ENCODE data around the gene MRTFA. TPM values are rescaled to one million over a fixed set of nuclear protein-coding genes. Genes with fewer than 3 reads are reported as not detected.

Gene MRTFA
- total and polyA plus RNA-seq, 9 of the 15 experiments (the other 6 are each of a cell fraction or from before 2014, with no cell fraction given) = 0.84 to 21.1 (median 3.7) TPM

DNA sequence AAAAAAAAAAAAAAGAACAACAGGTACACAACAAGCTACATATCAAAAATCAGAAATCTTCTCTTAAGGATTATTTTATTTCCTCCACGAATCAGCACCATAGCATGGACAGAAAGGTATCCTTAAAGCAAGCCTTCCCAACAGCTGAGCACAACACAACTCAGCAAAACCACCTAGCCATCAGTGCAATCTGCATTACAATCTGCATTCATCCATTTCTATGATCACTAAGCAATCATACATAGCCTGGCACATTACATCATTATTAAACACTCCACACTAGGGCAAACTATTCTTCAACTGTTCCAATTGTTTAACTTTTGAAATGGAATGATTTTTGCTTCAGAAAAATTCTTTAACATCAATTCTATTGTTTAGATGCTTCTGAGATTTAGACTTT is 29.0 kb downstream of the MRTFA start:
- Histone ChIP-seq H3K27me3 (ENCODE audit: control insufficient read depth in 2 of 2, insufficient read depth in 2 of 2, low read length in 2 of 2) (no peaks in the 10 kb centered on the region), H3K4me3 (no peak overlapping the region), H3K4me2 (ENCODE audit: insufficient read depth, low read length) (no peak overlapping the region), H3K27ac (ENCODE audit: extremely low read depth, low read depth, low read length) (no peak overlapping the region), H2AFZ (ENCODE audit: low read depth, low read length) (no peak overlapping the region), H3K4me1 (replicated peaks in 1 of 2; ENCODE audit: control insufficient read depth in 2 of 2, insufficient read depth in 2 of 2, low read length in 2 of 2) (peaks cover 16 to 21% of the 10 kb centered on the region in 2 experiments), H3K9me1 (ENCODE audit: control insufficient read depth, insufficient read depth, low read length) (no peaks in the 10 kb centered on the region), H3K79me2 (ENCODE audit: control insufficient read depth, insufficient read depth, low read length) (peaks cover 47% of the 10 kb centered on the region), H3K9ac (ENCODE audit: insufficient read depth in 1 of 2, low read depth in 2 of 2, low read length in 2 of 2) (no peak overlapping the region), H3K36me3 (ENCODE audit: control insufficient read depth, insufficient read depth, low read length) (no peaks in the 10 kb centered on the region), H4K20me1 (replicated peaks; ENCODE audit: control insufficient read depth, insufficient read depth, low read length) (no peaks in the 10 kb centered on the region), H3K9me3 (replicated peaks; ENCODE audit: control insufficient read depth, insufficient read depth, low read depth, low read length) (no peaks in the 10 kb centered on the region)
- intact Hi-C loops (cut with micrococcal nuclease) = no loop called here
- ATAC-seq (no peak), FAIRE-seq (no peak), DNase-seq (ENCODE audit: extremely low read depth in 1 of 4, low spot score in 3 of 4) (no peak)
- ChIA-PET CTCF (ENCODE audit: low intra/inter-chr PET ratio) (no interaction called here), POLR2A (no interaction called here)
- BruUV-seq (replicated peaks) = no TSS peak
- 42% methylated on average over 1 of the region's 1 CpG for WGBS (ENCODE audit: insufficient coverage, low coverage, missing lambda C conversion rate)
- in situ Hi-C loops (cut with MboI) = no loop called here
- no peak for TF ChIP-seq ZZZ3 (IDR thresholded peaks at IDR 0.05)
- no peak for TF ChIP-seq FOXK2 (conservative IDR thresholded peaks at IDR 0.05 in 1 of 2, IDR thresholded peaks at IDR 0.05 in 1 of 2; ENCODE audit: low read depth in 2 of 2)
- TF ChIP-seq SMARCB1 (IDR thresholded peaks at IDR 0.05; ENCODE audit: insufficient read length, low read depth) = no peak
- TF ChIP-seq, protein P1, sequence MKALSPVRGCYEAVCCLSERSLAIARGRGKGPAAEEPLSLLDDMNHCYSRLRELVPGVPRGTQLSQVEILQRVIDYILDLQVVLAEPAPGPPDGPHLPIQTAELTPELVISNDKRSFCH (CRISPR knock-in tag; IDR thresholded peaks at IDR 0.05) = no peak
- TF ChIP-seq, protein P1 (tag; IDR thresholded peaks at IDR 0.05) = no peak
- TF ChIP-seq SREBF1 (IDR thresholded peaks at IDR 0.05; ENCODE audit: borderline replicate concordance, low read depth, low read length) = no peak

DNA sequence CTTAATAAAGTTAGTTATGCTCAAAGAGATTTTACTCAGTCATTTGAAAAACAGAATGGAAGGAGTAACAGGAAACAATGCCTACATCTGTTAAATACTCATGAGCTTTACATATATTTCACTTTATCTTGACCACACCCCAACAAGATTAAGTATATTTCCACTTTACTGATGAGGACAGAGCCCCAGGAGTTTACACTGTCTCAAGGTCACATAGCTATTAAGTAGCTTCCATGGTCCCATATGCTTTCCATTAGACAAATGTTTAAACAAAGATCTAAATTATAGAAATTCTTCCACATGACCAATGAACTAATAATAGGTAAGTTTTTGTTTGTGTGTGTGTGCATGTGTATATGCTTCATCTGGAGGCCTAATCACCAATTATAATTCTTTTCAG is 30.2 kb downstream of the MRTFA start:
- Histone ChIP-seq H3K4me1 (replicated peaks in 1 of 2; ENCODE audit: control insufficient read depth in 2 of 2, insufficient read depth in 2 of 2, low read length in 2 of 2) (peaks cover 11 to 15% of the 10 kb centered on the region in 2 experiments), H3K4me3 (no peak overlapping the region), H3K9ac (ENCODE audit: insufficient read depth in 1 of 2, low read depth in 2 of 2, low read length in 2 of 2) (no peak overlapping the region), H4K20me1 (replicated peaks; ENCODE audit: control insufficient read depth, insufficient read depth, low read length) (no peaks in the 10 kb centered on the region), H2AFZ (ENCODE audit: low read depth, low read length) (no peak overlapping the region), H3K27me3 (ENCODE audit: control insufficient read depth in 2 of 2, insufficient read depth in 2 of 2, low read length in 2 of 2) (no peaks in the 10 kb centered on the region), H3K27ac (ENCODE audit: extremely low read depth, low read depth, low read length) (no peak overlapping the region), H3K9me3 (replicated peaks; ENCODE audit: control insufficient read depth, insufficient read depth, low read depth, low read length) (no peaks in the 10 kb centered on the region), H3K9me1 (ENCODE audit: control insufficient read depth, insufficient read depth, low read length) (peaks cover 2% of the 10 kb centered on the region), H3K4me2 (ENCODE audit: insufficient read depth, low read length) (no peak overlapping the region), H3K36me3 (ENCODE audit: control insufficient read depth, insufficient read depth, low read length) (no peaks in the 10 kb centered on the region), H3K79me2 (ENCODE audit: control insufficient read depth, insufficient read depth, low read length) (peaks cover 38% of the 10 kb centered on the region)
- in situ Hi-C loops (cut with MboI) (no loop called here), intact Hi-C loops (cut with micrococcal nuclease) (no loop called here)
- DNase-seq (ENCODE audit: extremely low read depth in 1 of 4, low spot score in 3 of 4) (no peak), ATAC-seq (no peak), FAIRE-seq (no peak)
- no TSS peak for BruUV-seq (replicated peaks)
- POLR2A ChIA-PET = interaction anchor here (0.6 to 0.9 kb wide), 3 partner anchors 26 to 430 kb away, joined by 3 read pairs; no protein-coding TSS in a partner anchor
- no peak for TF ChIP-seq FOXA3 (CRISPR knock-in tag; conservative IDR thresholded peaks at IDR 0.05 in 1 of 2, IDR thresholded peaks at IDR 0.05 in 1 of 2)
- no peak for TF ChIP-seq GABPA (tag; conservative IDR thresholded peaks at IDR 0.05; ENCODE audit: low read depth)
- TF ChIP-seq ZNF224 (CRISPR knock-in tag; IDR thresholded peaks at IDR 0.05) = no peak
- CTCF ChIA-PET (ENCODE audit: low intra/inter-chr PET ratio) = no interaction called here
